GM12872 (cell line): ENCODE data around the gene TBC1D21.

Experiments used
- CTCF ChIP-seq: IDR thresholded peaks from 3 replicates; pipeline ENCODE4 v1.5.1; 2011; ENCODE audit warnings: low read depth, mild to moderate bottlenecking, low read length, moderate library complexity; ENCODE audit not compliant: insufficient read depth

Gene TBC1D21

GRCh38 chr15:73907035-73907408 lies 33.7 kb downstream of the TBC1D21 start:
- no peak for TF ChIP-seq CTCF

GRCh38 chr15:73908030-73908821 lies 34.9 kb downstream of the TBC1D21 start:
- peak; percentile 94 for TF ChIP-seq CTCF

- no peak for TF ChIP-seq CTCF
Observed at GRCh38 chr15:73908822-73909122, 35.4 kb downstream of the TBC1D21 start.

- TF ChIP-seq CTCF: no peak
Observed at GRCh38 chr15:73909651-73910050, 36.3 kb downstream of the TBC1D21 start.

GRCh38 chr15:73910522-73911303 lies 37.3 kb downstream of the TBC1D21 start:
- TF ChIP-seq CTCF: no peak

GRCh38 chr15:73912030-73912596 lies 38.7 kb downstream of the TBC1D21 start:
- TF ChIP-seq CTCF: no peak

- no peak for TF ChIP-seq CTCF
Observed at GRCh38 chr15:73914145-73914544, 40.8 kb downstream of the TBC1D21 start.
